CD14-positive monocyte (primary cell): ENCODE measurements around the gene LRP1B. TPM values are rescaled to one million over a fixed set of nuclear protein-coding genes. Genes with fewer than 3 reads are reported as not detected.

Source experiments
- DNase-seq, 3 donors: peaks; one replicate each; pipeline ENCODE4 v3.0.0-alpha.2; 2011 to 2022
- H2AFZ ChIP-seq: 2 replicates; pipeline ENCODE4 v1.6.0; 2012; ENCODE audit warnings: mild to moderate bottlenecking, low read depth, low read length, inconsistent platforms; ENCODE audit not compliant: insufficient read depth, poor library complexity, severe bottlenecking
- H3K27ac ChIP-seq, 2 donors: 1 replicate in 1 of 2; 2 replicates in 1 of 2; pipeline ENCODE4 v1.5.1; 2012 to 2013; ENCODE audit warnings: low read length in 2 of 2, control low read depth in 1 of 2, inconsistent platforms in 1 of 2, low read depth in 1 of 2, mild to moderate bottlenecking in 1 of 2
- H3K27me3 ChIP-seq, 2 donors: one replicate each; pipeline versions ENCODE4 v1.6.0 to v1.6.1; 2011 to 2013; ENCODE audit warnings: low read length in 2 of 2; ENCODE audit not compliant: control insufficient read depth in 2 of 2, insufficient read depth in 2 of 2
- H3K36me3 ChIP-seq, 2 donors: replicated peaks in 1 of 2; 1 replicate in 1 of 2; 2 replicates in 1 of 2; pipeline versions ENCODE4 v1.5.1 to v1.6.1; 2012 to 2013; ENCODE audit warnings: low read length in 2 of 2, control low read depth in 1 of 2, inconsistent platforms in 1 of 2, mild to moderate bottlenecking in 1 of 2; ENCODE audit not compliant: insufficient read depth in 2 of 2, control insufficient read depth in 1 of 2
- H3K4me1 ChIP-seq, 2 donors: 1 replicate in 1 of 2; 2 replicates in 1 of 2; pipeline versions ENCODE4 v1.5.1 to v1.6.1; 2012 to 2013; ENCODE audit warnings: low read length in 2 of 2, control low read depth in 1 of 2, inconsistent platforms in 1 of 2, mild to moderate bottlenecking in 1 of 2, moderate library complexity in 1 of 2; ENCODE audit not compliant: insufficient read depth in 2 of 2, control insufficient read depth in 1 of 2
- H3K4me2 ChIP-seq: replicated peaks from 2 replicates; pipeline ENCODE3; 2012; ENCODE audit warnings: low read length, moderate library complexity, mild to moderate bottlenecking; ENCODE audit not compliant: poor library complexity, severe bottlenecking; ENCODE audit errors: extremely low read depth
- H3K4me3 ChIP-seq, 3 experiments: fragments of 200-600 bp in 1 of 3; sonication (generic) in 1 of 3; replicated peaks in 1 of 3; 1 replicate in 2 of 3; 2 replicates in 1 of 3; pipeline ENCODE4 v1.5.1; 2011 to 2013; ENCODE audit warnings: low read length in 3 of 3, mild to moderate bottlenecking in 3 of 3, control low read depth in 2 of 3, low read depth in 2 of 3, inconsistent platforms in 1 of 3, moderate library complexity in 1 of 3
- H3K79me2 ChIP-seq: 2 replicates; pipeline ENCODE4 v1.6.0; 2012; ENCODE audit warnings: mild to moderate bottlenecking, control low read depth, inconsistent platforms, low read length, moderate library complexity; ENCODE audit not compliant: insufficient read depth
- H3K9ac ChIP-seq: 2 replicates; pipeline ENCODE4 v1.6.0; 2017; ENCODE audit warnings: low read length, mild to moderate bottlenecking; ENCODE audit not compliant: insufficient read depth, poor library complexity, severe bottlenecking
- H3K9me3 ChIP-seq, 2 donors: replicated peaks in 1 of 2; 1 replicate in 1 of 2; 2 replicates in 1 of 2; pipeline versions ENCODE4 v1.5.1 to v1.6.1; 2012 to 2013; ENCODE audit warnings: low read length in 2 of 2, control low read depth in 1 of 2; ENCODE audit not compliant: control insufficient read depth in 1 of 2, insufficient read depth in 1 of 2
- H4K20me1 ChIP-seq: 2 replicates; pipeline ENCODE4 v1.6.0; 2012; ENCODE audit warnings: mild to moderate bottlenecking, low read length, control low read depth, moderate library complexity; ENCODE audit not compliant: insufficient read depth
- H3K27ac Mint-ChIP-seq, 7 donors: one replicate each; pipeline ENCODE4 v1.8.0; 2020; ENCODE audit warnings: mild to moderate bottlenecking in 7 of 7, mixed read lengths in 7 of 7, moderate library complexity in 6 of 7, inconsistent platforms in 2 of 7
- H3K27me3 Mint-ChIP-seq, 3 donors: one replicate each; pipeline ENCODE4 v1.8.0; 2021 to 2022; ENCODE audit warnings: low read depth in 3 of 3, mild to moderate bottlenecking in 3 of 3, mixed read lengths in 3 of 3, moderate library complexity in 3 of 3, inconsistent platforms in 1 of 3
- H3K36me3 Mint-ChIP-seq, 2 donors: one replicate each; pipeline ENCODE4 v1.8.0; 2020; ENCODE audit warnings: mixed read lengths in 2 of 2, inconsistent platforms in 1 of 2, mild to moderate bottlenecking in 1 of 2
- H3K4me1 Mint-ChIP-seq: one replicate; pipeline ENCODE4 v1.8.0; 2020; ENCODE audit warnings: mild to moderate bottlenecking, mixed read lengths
- H3K4me3 Mint-ChIP-seq, 2 donors: one replicate each; pipeline ENCODE4 v1.8.0; 2020; ENCODE audit warnings: mild to moderate bottlenecking in 2 of 2, mixed read lengths in 2 of 2, moderate library complexity in 1 of 2
- H3K9me3 Mint-ChIP-seq, 7 donors: one replicate each; pipeline ENCODE4 v1.8.0; 2020 to 2022; ENCODE audit warnings: mixed read lengths in 7 of 7, mild to moderate bottlenecking in 6 of 7, moderate library complexity in 6 of 7, inconsistent platforms in 2 of 7
- WGBS: methylation state at CpG from one replicate; pipeline ENCODE4 v1.1.5; 2013; ENCODE audit warnings: missing lambda C conversion rate; ENCODE audit not compliant: insufficient coverage; 5-methylcytosine and 5-hydroxymethylcytosine counted together
- intact Hi-C, 2 donors: fragments of 100-400 bp; cut with micrococcal nuclease; formaldehyde crosslinking; loops; one replicate each; pipeline versions ENCODE4 v1.15.0 to v1.15.1; 2023
- polyA plus RNA-seq, 3 donors: library from polyadenylated mRNA; depleted of rRNA in 1 of 3; unstranded in 2 of 3; stranded (reverse) in 1 of 3; fragments of 300-500 nt in 2 of 3; fragments of >200 nt in 1 of 3; fragmentation: Illumina TruSeq in 2 of 3; gene quantifications; 1 replicate in 2 of 3; 2 replicates in 1 of 3; pipeline ENCODE4 v1.2.3, GENCODE V29; 2012 to 2021
- TF ChIP-seq, protein P1 (sequence below): fragments of 200-600 bp; IDR thresholded peaks from one replicate; pipeline ENCODE4 v1.8.0; 2022; ENCODE audit warnings: antibody characterized with exemption, mild to moderate bottlenecking

The LRP1B gene
- polyA plus RNA-seq, 3 donors, result not detected

DNA sequence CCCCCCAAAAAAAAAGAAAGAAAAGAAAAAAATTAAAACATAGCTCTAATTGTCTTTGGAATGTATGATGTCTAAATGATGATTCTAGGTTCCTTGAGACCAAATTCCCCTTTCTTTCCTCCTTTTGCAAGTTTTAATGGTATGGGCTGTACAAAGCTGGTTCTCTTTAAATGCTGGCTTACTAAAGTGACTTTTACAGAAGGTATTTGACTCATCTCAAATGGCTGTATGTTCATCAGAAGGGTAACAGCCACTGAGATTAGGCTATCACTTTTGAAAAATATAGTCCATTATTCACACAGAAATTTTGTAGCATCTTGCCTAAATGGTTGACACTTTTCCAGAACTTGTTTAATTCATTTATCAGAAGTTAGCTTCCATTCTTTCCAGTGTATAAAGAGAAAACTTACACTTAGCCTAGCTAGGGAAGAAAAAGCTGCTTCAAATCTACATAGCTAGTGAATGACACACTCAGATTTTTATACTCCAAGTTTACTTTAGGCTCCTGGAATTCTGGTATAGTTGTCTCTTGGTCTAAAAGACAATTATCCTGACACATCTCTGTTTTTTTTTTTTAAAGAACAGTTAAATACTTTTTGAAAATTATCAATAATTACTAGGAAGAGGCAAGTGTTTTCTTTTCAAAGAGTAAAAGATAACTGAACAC lies 622.6 kb downstream of the LRP1B start:
- intact Hi-C loops, result no loop called here
- Histone ChIP-seq H2AFZ (no peak overlapping the region), H3K9me3 (no peaks in the 10 kb centered on the region), H3K4me2 (no peak overlapping the region), H3K79me2 (no peaks in the 10 kb centered on the region), H3K27ac (no peak overlapping the region), H4K20me1 (no peaks in the 10 kb centered on the region), H3K4me3 (no peak overlapping the region), H3K4me1 (no peaks in the 10 kb centered on the region), H3K36me3 (no peaks in the 10 kb centered on the region), H3K9ac (no peak overlapping the region), H3K27me3 (no peaks in the 10 kb centered on the region)
- no peak overlapping the region for H3K4me3 Mint-ChIP-seq
- peaks cover 0 to 1% (median 0%) of the 10 kb centered on the region in 7 donors for H3K9me3 Mint-ChIP-seq
- no peak overlapping the region for H3K27ac Mint-ChIP-seq
- H3K36me3 Mint-ChIP-seq, result no peaks in the 10 kb centered on the region
- no peaks in the 10 kb centered on the region for H3K4me1 Mint-ChIP-seq
- no peak for DNase-seq
- TF ChIP-seq, protein P1, sequence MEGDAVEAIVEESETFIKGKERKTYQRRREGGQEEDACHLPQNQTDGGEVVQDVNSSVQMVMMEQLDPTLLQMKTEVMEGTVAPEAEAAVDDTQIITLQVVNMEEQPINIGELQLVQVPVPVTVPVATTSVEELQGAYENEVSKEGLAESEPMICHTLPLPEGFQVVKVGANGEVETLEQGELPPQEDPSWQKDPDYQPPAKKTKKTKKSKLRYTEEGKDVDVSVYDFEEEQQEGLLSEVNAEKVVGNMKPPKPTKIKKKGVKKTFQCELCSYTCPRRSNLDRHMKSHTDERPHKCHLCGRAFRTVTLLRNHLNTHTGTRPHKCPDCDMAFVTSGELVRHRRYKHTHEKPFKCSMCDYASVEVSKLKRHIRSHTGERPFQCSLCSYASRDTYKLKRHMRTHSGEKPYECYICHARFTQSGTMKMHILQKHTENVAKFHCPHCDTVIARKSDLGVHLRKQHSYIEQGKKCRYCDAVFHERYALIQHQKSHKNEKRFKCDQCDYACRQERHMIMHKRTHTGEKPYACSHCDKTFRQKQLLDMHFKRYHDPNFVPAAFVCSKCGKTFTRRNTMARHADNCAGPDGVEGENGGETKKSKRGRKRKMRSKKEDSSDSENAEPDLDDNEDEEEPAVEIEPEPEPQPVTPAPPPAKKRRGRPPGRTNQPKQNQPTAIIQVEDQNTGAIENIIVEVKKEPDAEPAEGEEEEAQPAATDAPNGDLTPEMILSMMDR, result no peak
- peaks cover 0 to 2% (median 0%) of the 10 kb centered on the region in 3 donors for H3K27me3 Mint-ChIP-seq

DNA sequence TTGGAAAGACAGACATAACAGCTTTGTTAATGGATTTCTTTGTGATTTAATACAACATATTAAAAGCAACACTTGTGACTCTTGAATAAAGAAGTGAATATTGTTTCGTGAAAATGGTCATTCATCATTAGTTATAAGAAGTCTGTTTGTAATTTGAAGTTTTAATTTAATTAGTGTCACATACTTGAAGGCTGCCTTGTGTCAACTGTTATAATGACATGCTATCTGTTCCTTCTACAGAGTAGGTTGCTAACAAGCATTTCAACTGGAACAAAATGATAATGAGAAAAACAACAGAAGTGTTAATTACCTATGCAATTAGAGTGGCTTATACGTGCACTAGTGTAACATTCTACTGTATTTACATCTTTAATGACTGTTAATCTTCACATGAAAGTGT lies 624.7 kb downstream of the LRP1B start:
- Histone ChIP-seq H3K4me1 (no peaks in the 10 kb centered on the region), H3K36me3 (no peaks in the 10 kb centered on the region), H3K4me2 (no peak overlapping the region), H3K79me2 (no peaks in the 10 kb centered on the region), H3K27ac (no peak overlapping the region), H2AFZ (no peak overlapping the region), H3K9ac (no peak overlapping the region), H3K4me3 (no peak overlapping the region), H4K20me1 (no peaks in the 10 kb centered on the region), H3K9me3 (no peaks in the 10 kb centered on the region), H3K27me3 (no peaks in the 10 kb centered on the region)
- DNase-seq, result no peak
- Mint-ChIP-seq H3K4me1 (no peaks in the 10 kb centered on the region), H3K9me3 (peaks cover 0 to 1% (median 0%) of the 10 kb centered on the region in 7 donors), H3K4me3 (no peak overlapping the region), H3K27me3 (no peaks in the 10 kb centered on the region), H3K27ac (no peak overlapping the region), H3K36me3 (no peaks in the 10 kb centered on the region)
- intact Hi-C loops, result no loop called here
- no CpG with 5 or more reads among the region's 2 CpGs for WGBS
- TF ChIP-seq, protein P1, result no peak
